GM12874 (cell line): ENCODE results near the gene USP38.

Experiments used
- CTCF ChIP-seq: IDR thresholded peaks from 2 replicates; pipeline ENCODE4 v1.5.1; 2011; ENCODE audit warnings: low read depth, mild to moderate bottlenecking, control low read depth, low read length, moderate library complexity; ENCODE audit not compliant: insufficient read depth

The USP38 gene

GRCh38 chr4:143243041-143243440 is 58.3 kb downstream of the USP38 start:
- no peak for TF ChIP-seq CTCF

GRCh38 chr4:143246977-143247376 is 62.3 kb downstream of the USP38 start:
- no peak for TF ChIP-seq CTCF

GRCh38 chr4:143247866-143248265 is 63.1 kb downstream of the USP38 start:
- TF ChIP-seq CTCF, result no peak

GRCh38 chr4:143248827-143249226 is 64.1 kb downstream of the USP38 start:
- TF ChIP-seq CTCF, result no peak

- no peak for TF ChIP-seq CTCF
Observed at GRCh38 chr4:143250617-143251016, 65.9 kb downstream of the USP38 start.

GRCh38 chr4:143251348-143251747 is 66.6 kb downstream of the USP38 start:
- TF ChIP-seq CTCF, result no peak

- TF ChIP-seq CTCF, result no peak
Observed at GRCh38 chr4:143251779-143252178, 67.1 kb downstream of the USP38 start.

GRCh38 chr4:143252478-143252877 is 67.8 kb downstream of the USP38 start:
- TF ChIP-seq CTCF, result no peak
